ENCODE results near the gene GALNT10.

The GALNT10 gene

DNA sequence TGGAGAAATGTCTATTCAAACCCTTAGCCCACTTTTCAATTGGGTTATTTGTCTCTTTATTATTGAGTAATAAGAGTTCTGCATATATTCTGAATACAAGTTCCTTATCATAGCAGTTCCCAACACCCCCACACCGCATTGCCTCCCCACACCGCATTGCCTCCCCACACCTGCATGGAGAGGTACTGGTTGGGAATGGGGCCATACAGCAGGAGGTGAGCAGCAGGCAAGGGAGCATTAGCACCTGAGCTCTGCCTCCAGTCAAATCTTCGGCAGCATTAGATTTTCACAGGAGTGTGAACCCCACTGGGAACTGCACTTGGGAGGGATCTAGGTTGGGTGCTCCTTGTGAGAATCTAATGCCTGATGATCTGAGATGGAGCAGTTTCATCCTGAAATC lies 244.7 kb downstream of the GALNT10 start:
- Mint-ChIP-seq H3K4me3 (no peak overlapping the region), H3K27me3 (no peaks in the 10 kb centered on the region), H3K4me1 (ENCODE audit: low read depth) (no peaks in the 10 kb centered on the region), H3K36me3 (peaks cover 28% of the 10 kb centered on the region), H3K27ac (no peak overlapping the region), H3K9me3 (ENCODE audit: low read depth) (no peaks in the 10 kb centered on the region)

GRCh38 chr5:154437281-154437965 lies 246.9 kb downstream of the GALNT10 start:
- Mint-ChIP-seq H3K9me3 (ENCODE audit: low read depth) (no peaks in the 10 kb centered on the region), H3K27me3 (no peaks in the 10 kb centered on the region), H3K27ac (no peak overlapping the region), H3K4me1 (ENCODE audit: low read depth) (peaks cover 9% of the 10 kb centered on the region), H3K4me3 (no peak overlapping the region), H3K36me3 (peaks cover 38% of the 10 kb centered on the region)

DNA sequence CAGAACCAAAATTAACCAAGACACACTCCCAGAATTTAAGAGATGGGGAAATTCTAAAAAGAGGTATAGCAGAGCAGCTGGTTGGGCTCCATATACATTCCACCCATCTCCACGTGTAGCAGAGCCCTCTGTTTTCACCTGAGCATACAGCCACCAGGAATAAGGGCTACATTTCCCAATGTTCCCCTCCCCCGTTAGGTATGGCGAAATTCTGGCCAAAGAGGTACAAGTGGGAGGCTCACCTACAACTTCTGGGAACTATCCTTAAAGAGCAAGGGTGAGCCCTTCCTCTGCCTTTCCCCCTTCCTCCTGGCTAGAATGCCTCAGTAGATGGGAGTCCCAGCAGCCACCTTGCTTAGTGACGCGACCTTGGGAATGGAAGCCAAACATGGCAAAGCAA lies 250.0 kb downstream of the GALNT10 start:
- Mint-ChIP-seq H3K4me3 (no peak overlapping the region), H3K27ac (no peak overlapping the region), H3K36me3 (peaks cover 33% of the 10 kb centered on the region)

DNA sequence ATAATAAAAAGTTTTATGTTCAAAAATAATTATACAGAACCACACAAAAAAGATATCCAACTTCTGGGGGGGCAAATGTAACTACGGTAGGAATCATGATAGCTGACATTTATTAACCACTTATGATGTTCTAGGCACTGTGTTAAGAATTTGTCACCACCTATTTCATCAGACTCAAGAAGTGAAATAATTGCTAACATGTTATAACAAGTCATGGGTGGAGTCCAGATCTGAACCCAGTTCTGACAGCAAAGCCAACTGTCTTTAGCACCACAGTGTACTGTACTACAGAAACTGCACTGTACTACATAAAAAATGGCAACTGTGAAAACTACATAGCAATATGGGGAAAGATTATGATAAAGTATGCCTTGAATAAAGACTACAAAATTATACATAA lies 252.3 kb downstream of the GALNT10 start:
- H3K4me3 Mint-ChIP-seq, result no peak overlapping the region

More for the DNA sequence above, 250.0 kb downstream of the GALNT10 start:
- H3K27me3 Mint-ChIP-seq, result no peaks in the 10 kb centered on the region
- peaks cover 30% of the 10 kb centered on the region for H3K4me1 Mint-ChIP-seq (ENCODE audit: low read depth)
- H3K9me3 Mint-ChIP-seq (ENCODE audit: low read depth), result no peaks in the 10 kb centered on the region

DNA sequence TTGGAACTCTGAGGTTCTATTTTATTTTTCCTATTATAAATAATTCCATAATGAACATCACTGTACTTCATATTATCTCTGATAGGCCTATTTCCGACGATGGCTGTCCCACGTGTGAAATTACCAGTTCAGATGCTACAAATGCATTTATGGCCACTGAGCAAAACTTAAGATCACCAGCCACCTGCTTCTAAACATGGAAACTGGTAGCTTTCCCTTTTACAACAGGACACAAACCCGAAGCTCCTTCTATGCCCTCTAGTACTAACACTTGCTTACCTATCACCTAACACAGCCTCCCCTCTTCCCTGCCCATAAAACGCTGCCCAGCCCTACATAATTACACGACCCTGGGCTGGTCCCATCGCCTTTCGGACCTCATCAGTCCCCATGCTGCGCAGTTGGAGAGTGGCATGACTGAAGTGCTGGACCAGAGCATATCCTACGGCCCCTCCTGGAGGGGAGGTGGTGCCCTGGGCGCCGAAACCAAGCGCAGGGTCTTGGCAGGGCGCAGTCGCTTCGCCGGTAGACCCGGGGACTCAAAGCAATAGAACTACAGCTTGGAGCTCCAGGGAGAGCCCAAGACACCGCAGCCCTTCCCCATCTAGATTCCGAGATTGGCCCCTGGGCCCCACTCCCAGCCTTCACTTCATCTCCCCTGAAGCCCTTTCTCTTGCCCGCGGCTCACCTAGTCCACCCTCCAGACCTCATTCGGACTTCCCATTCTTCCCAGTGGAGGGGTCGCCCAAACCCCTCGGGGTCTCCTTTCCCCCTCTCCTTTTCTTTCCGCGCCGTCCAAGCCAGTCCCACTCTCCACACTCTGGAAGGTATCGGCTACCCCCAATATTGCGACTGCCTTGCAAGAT lies 254.3 kb downstream of the GALNT10 start:
- H3K4me3 Mint-ChIP-seq, result peak overlapping the region; percentile 100
- H3K27ac Mint-ChIP-seq, result peak overlapping the region; percentile 96
- H3K4me1 Mint-ChIP-seq (ENCODE audit: low read depth), result peaks cover 58% of the 10 kb centered on the region

More for the DNA sequence above, 252.3 kb downstream of the GALNT10 start:
- H3K36me3 Mint-ChIP-seq, result peaks cover 23% of the 10 kb centered on the region
- no peaks in the 10 kb centered on the region for H3K27me3 Mint-ChIP-seq
- no peaks in the 10 kb centered on the region for H3K9me3 Mint-ChIP-seq (ENCODE audit: low read depth)
- peaks cover 42% of the 10 kb centered on the region for H3K4me1 Mint-ChIP-seq (ENCODE audit: low read depth)
- H3K27ac Mint-ChIP-seq, result no peak overlapping the region

DNA sequence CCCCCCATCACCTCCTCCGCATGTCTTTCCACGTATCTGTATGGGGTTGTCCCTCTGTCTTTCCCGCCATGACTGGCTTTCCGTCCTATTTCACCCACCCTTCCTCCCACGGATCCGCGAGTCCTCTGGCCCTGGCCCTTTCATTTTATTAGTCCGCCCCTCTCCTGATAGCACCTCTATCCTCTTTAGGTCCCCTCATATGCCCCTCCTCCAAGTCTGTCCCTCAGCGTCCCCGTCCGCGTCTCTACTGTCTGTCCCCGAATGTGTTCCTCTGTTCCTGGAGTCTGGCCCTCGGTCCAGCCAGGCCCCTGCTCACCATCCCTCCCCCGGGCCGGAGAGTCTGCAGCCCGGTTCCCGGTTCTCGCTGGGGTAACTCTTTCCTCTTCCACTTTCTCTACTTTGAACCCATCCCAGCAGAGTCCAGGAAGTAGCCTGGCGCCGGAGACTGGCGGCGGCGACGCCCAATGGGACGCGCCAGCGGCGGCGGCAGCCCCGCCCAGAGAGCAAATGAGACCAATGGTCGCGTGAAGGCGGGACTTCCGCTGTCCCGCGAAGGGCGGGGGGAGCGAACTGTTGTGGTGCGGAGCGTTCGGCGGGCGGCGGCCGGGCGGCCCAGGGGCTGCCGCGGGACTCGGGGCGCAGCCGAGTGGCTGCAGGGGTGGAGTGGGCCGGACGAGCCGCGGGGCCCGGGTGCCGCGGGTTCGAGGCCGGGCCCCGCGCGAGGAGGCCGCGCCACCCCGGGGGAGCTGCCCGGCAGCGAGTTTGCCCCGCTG lies 255.1 kb downstream of the GALNT10 start, which contains the start of gene SAP30L:
SAP30L (plus strand) TSS at position 576 of the 773 bp plus-strand sequence. CDS start 608 bp downstream, outside the sequence.
- peak within 1 kb of the TSS; percentile 100 for H3K4me3 Mint-ChIP-seq
- no peaks in the 10 kb centered on the region for H3K9me3 Mint-ChIP-seq (ENCODE audit: low read depth)
- peaks cover 65% of the 10 kb centered on the region for H3K4me1 Mint-ChIP-seq (ENCODE audit: low read depth)
- peak within 1 kb of the TSS; percentile 96 for H3K27ac Mint-ChIP-seq
- peaks cover 14% of the 10 kb centered on the region for H3K36me3 Mint-ChIP-seq
- no peaks in the 10 kb centered on the region for H3K27me3 Mint-ChIP-seq

More for the DNA sequence above, 254.3 kb downstream of the GALNT10 start:
- Mint-ChIP-seq H3K36me3 (peaks cover 15% of the 10 kb centered on the region), H3K9me3 (ENCODE audit: low read depth) (no peaks in the 10 kb centered on the region), H3K27me3 (no peaks in the 10 kb centered on the region)

- H3K4me1 Mint-ChIP-seq (ENCODE audit: low read depth), result peaks cover 66% of the 10 kb centered on the region
- peak overlapping the region; percentile 92 for H3K4me3 Mint-ChIP-seq
- H3K9me3 Mint-ChIP-seq (ENCODE audit: low read depth), result no peaks in the 10 kb centered on the region
- H3K36me3 Mint-ChIP-seq, result peaks cover 12% of the 10 kb centered on the region
- H3K27ac Mint-ChIP-seq, result peak overlapping the region; percentile 77
- H3K27me3 Mint-ChIP-seq, result no peaks in the 10 kb centered on the region
These were observed 255.9 kb downstream of the GALNT10 start for GRCh38 chr5:154446195-154447088.

DNA sequence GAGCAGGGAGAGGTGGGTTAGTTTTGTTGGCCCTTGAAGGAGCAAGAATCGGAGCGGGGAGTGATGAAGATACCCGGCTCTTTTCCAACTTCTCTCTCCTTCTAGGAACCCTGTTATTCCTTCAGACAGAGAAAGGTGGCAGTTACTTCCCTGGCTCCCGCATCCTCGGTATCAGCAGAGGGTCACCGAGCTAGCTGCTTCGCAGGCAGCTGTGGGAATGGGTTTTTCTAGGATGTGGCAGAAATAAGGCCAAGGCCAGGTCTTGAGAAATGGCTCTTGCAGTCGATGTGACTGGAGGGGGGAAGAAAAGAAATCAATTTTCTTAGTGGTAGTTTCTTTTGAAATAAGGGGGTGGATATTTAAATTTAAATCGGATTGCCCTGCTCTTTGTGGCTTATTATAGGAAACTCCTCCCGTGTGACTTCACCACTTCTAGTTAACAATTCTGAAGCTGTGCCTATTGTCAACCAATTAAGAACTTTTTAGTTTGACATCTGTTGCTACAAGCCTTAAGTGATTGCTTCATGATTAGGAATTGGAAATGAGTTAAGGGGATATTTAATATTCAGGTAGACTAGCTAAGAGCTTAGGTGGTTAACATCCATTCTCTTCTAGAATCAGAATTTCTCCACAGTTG lies 256.7 kb downstream of the GALNT10 start:
- no peaks in the 10 kb centered on the region for H3K27me3 Mint-ChIP-seq
- peak overlapping the region; percentile 77 for H3K27ac Mint-ChIP-seq
- H3K4me3 Mint-ChIP-seq, result peak overlapping the region; percentile 92
- peaks cover 9% of the 10 kb centered on the region for H3K36me3 Mint-ChIP-seq
- H3K4me1 Mint-ChIP-seq (ENCODE audit: low read depth), result peaks cover 61% of the 10 kb centered on the region
- no peaks in the 10 kb centered on the region for H3K9me3 Mint-ChIP-seq (ENCODE audit: low read depth)

GRCh38 chr5:154449786-154450185 lies 259.3 kb downstream of the GALNT10 start:
- peaks cover 6% of the 10 kb centered on the region for H3K36me3 Mint-ChIP-seq

GRCh38 chr5:154451957-154452356 lies 261.4 kb downstream of the GALNT10 start:
- no peaks in the 10 kb centered on the region for H3K9me3 Mint-ChIP-seq (ENCODE audit: low read depth)
- H3K27me3 Mint-ChIP-seq, result no peaks in the 10 kb centered on the region
- H3K4me1 Mint-ChIP-seq (ENCODE audit: low read depth), result peaks cover 34% of the 10 kb centered on the region
- no peak overlapping the region for H3K27ac Mint-ChIP-seq
- H3K4me3 Mint-ChIP-seq, result no peak overlapping the region
- peaks cover 8% of the 10 kb centered on the region for H3K36me3 Mint-ChIP-seq

More at GRCh38 chr5:154449786-154450185, 259.3 kb downstream of the GALNT10 start:
- no peaks in the 10 kb centered on the region for H3K27me3 Mint-ChIP-seq
- H3K4me3 Mint-ChIP-seq, result no peak overlapping the region
- no peak overlapping the region for H3K27ac Mint-ChIP-seq
- no peaks in the 10 kb centered on the region for H3K9me3 Mint-ChIP-seq (ENCODE audit: low read depth)
- H3K4me1 Mint-ChIP-seq (ENCODE audit: low read depth), result peaks cover 44% of the 10 kb centered on the region

DNA sequence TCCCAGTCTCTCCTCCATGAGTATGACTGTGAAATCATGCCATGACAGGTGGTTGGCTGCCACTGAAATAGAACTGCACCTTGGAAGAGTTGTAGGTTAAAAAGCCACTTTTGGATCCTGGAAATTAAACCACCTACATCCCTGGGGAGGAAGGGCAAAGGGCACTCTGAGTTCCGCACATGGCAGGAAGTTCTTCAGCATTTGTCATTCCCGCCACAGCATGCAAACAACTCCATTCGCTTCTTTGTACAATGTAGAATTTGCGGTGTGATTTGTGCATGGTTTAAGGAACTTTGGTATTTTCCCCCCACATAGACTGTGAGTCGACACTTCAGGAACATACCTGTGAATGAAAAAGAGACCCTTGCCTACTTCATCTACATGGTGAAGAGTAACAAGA lies 265.1 kb downstream of the GALNT10 start:
- Mint-ChIP-seq H3K9me3 (ENCODE audit: low read depth) (no peaks in the 10 kb centered on the region), H3K4me3 (no peak overlapping the region), H3K27me3 (no peaks in the 10 kb centered on the region), H3K27ac (no peak overlapping the region), H3K36me3 (peaks cover 16% of the 10 kb centered on the region), H3K4me1 (ENCODE audit: low read depth) (peaks cover 3% of the 10 kb centered on the region)

DNA sequence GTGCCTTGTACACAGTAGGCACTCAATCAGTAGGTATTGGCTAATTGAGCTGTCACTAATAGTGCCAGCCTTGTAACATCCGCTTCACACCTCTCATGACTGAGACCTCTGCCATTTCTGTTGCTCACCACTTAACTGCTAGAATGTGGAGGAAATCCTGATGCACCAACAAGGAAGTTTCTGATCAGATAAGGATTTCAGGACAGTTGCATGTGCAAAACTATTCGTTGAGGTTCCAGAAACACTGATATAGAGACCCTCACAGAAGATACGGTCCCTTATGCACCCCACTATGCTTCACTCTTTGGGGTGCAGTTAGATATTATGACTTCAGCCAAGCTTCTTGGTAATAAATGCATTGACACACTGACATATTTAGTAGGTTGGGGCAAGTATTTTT lies 266.0 kb downstream of the GALNT10 start:
- H3K27me3 Mint-ChIP-seq, result no peaks in the 10 kb centered on the region
- no peak overlapping the region for H3K4me3 Mint-ChIP-seq
- H3K27ac Mint-ChIP-seq, result no peak overlapping the region
- peaks cover 13% of the 10 kb centered on the region for H3K36me3 Mint-ChIP-seq
- no peaks in the 10 kb centered on the region for H3K4me1 Mint-ChIP-seq (ENCODE audit: low read depth)
- no peaks in the 10 kb centered on the region for H3K9me3 Mint-ChIP-seq (ENCODE audit: low read depth)

- Mint-ChIP-seq H3K4me3 (no peak overlapping the region), H3K36me3 (peaks cover 20% of the 10 kb centered on the region), H3K27me3 (no peaks in the 10 kb centered on the region), H3K27ac (no peak overlapping the region), H3K4me1 (ENCODE audit: low read depth) (no peaks in the 10 kb centered on the region), H3K9me3 (ENCODE audit: low read depth) (no peaks in the 10 kb centered on the region)
These were observed 268.5 kb downstream of the GALNT10 start for GRCh38 chr5:154459015-154459414.

Data from activated naive CD8-positive, alpha-beta T cell (primary cell).